Activated T-cell treated with anti-CD3 and anti-CD28 coated beads, Interleukin-2, amount 50 U/mL, for 72 hours (primary cell): Measurements from ENCODE around the gene ERVMER34-1. TPM values are rescaled to one million over a fixed set of nuclear protein-coding genes. Genes with fewer than 3 reads are reported as not detected.

Source experiments
- ATAC-seq, 2 donors: fragments of 150-1000 bp; cut with Tn5 transposase; replicated peaks in 1 of 2; 2 replicates each; pipeline ENCODE4 v1.10.0; 2021; ENCODE audit warnings: moderate library complexity in 2 of 2, mild to moderate bottlenecking in 1 of 2
- DNase-seq, 2 donors: peaks; one replicate each; pipeline ENCODE4 v3.0.0; 2021 to 2022; ENCODE audit warnings: mixed read lengths in 1 of 2
- H3K27ac Mint-ChIP-seq: one replicate; pipeline ENCODE4 v1.8.0; 2022; ENCODE audit warnings: mild to moderate bottlenecking, moderate library complexity, mixed read lengths
- H3K27me3 Mint-ChIP-seq: one replicate; pipeline ENCODE4 v1.8.0; 2022; ENCODE audit warnings: low read depth, mixed read lengths
- H3K36me3 Mint-ChIP-seq, 2 donors: one replicate each; pipeline ENCODE4 v1.8.0; 2022; ENCODE audit warnings: mixed read lengths in 2 of 2, mild to moderate bottlenecking in 1 of 2; ENCODE audit not compliant: insufficient read depth in 2 of 2
- H3K4me1 Mint-ChIP-seq: one replicate; pipeline ENCODE4 v1.8.0; 2022; ENCODE audit warnings: low read depth, mixed read lengths
- H3K4me3 Mint-ChIP-seq, 2 donors: one replicate each; pipeline ENCODE4 v1.8.0; 2022; ENCODE audit warnings: mild to moderate bottlenecking in 2 of 2, mixed read lengths in 2 of 2, moderate library complexity in 2 of 2
- H3K9me3 Mint-ChIP-seq, 2 donors: one replicate each; pipeline ENCODE4 v1.8.0; 2022; ENCODE audit warnings: mixed read lengths in 2 of 2
- total RNA-seq, 2 donors: library from RNA; stranded (reverse); gene quantifications; one replicate each; pipeline ENCODE4 v1.2.3, GENCODE V29; 2022

ERVMER34-1 gene
- total RNA-seq, 2 donors from 2014 or later = 0.09 TPM; not detected in 1

DNA sequence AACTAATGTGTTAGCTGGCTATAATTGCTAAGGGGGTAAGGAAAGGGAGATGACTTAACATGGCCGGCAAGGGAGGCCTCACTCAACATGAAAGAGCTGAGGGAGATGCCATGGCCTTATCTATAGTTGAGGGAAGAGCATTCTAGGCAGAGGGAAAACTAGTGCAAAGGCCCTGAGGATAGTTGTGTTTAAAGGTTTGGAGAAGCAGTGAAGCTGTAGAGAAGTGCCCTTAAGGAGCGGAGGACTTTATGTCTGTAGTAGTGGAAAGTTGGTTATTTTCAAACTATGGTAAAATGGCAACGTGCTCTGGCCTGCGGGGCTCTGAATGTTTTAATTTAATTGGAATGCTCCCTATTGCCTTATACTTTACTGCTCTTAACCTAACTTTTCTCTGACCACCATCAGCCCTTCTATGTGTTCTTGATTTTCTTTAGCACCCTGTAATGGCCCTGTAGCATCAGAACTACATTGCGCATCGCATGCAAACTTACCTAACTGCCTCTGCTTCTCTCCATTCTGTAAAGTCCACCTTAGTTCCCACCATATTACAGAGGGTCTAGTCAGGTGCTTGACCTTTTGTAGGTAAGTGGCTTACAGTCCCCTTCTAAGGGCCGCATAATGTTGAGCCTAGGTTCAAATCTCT lies 35.8 kb downstream of the ERVMER34-1 start:
- DNase-seq (no peak), ATAC-seq (no peak)
- no peaks in the 10 kb centered on the region for H3K27me3 Mint-ChIP-seq
- peak overlapping the region; percentile 97 for H3K27ac Mint-ChIP-seq
- H3K4me1 Mint-ChIP-seq = peaks cover 63% of the 10 kb centered on the region
- H3K9me3 Mint-ChIP-seq = no peaks in the 10 kb centered on the region
- H3K36me3 Mint-ChIP-seq = peaks cover 7 to 32% of the 10 kb centered on the region in 2 donors
- peak overlapping the region; percentile 94 to 97 for H3K4me3 Mint-ChIP-seq

DNA sequence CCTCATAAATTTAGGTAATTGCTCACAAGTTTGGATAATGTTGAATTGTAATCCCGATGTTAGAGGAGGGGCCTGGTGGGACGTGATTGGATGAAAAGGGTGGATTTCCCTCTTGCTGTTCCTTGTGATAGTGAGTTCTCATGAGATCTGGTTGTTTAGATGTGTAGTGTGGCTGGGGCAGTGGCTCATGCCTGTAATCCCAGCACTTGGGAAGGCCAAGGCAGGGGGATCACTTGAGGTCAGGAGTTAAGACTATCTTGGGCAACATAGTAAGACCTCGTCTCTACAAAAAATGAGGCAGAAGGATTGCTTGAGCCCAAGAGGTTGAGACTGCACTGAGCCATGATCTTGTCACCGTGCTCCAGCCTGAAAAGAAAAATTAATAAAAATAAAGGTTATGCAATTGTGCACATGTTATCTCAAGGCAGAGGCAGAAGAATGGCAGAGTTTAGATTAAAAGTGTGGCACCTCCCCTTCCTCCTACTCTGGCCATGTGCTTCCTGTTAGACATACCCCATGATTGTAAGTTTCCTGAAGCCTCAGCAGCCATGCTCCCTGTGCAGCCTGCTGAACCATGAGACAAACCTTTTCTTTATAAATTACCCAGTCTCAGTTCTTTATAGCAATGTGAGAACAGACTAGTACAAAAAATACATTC lies 36.5 kb downstream of the ERVMER34-1 start:
- Mint-ChIP-seq H3K27me3 (no peaks in the 10 kb centered on the region), H3K27ac (peak overlapping the region; percentile 97), H3K4me3 (peak overlapping the region; percentile 94 to 97), H3K9me3 (no peaks in the 10 kb centered on the region), H3K4me1 (peaks cover 60% of the 10 kb centered on the region), H3K36me3 (peaks cover 7 to 29% of the 10 kb centered on the region in 2 donors)
- ATAC-seq (no peak), DNase-seq (no peak)

DNA sequence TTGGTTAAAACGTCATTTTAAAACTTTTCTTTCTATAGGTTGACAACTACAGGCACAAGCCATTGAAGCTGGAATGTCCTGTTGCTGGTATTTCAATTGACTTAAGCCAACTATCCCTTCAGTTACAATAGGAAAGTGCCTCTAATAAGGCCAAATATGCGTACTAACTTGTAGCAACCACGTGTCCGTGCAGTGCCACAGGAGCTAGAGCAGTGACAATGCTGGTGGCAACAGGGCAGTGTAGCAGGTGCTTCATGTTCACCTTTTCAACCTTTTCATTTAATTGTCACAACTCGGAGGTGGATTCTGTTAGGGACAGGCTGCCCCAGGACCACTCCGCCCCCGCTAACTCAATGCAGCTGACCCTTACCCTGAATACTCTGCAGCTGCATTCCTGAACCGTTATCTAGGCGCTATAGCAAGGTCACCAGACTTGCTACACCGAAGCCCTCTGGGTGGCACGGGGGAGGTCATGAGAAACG lies 37.7 kb downstream of the ERVMER34-1 start:
- H3K4me1 Mint-ChIP-seq = peaks cover 60% of the 10 kb centered on the region
- peak overlapping the region; percentile 94 to 97 for H3K4me3 Mint-ChIP-seq
- no peaks in the 10 kb centered on the region for H3K27me3 Mint-ChIP-seq
- H3K36me3 Mint-ChIP-seq = peaks cover 7 to 26% of the 10 kb centered on the region in 2 donors
- H3K9me3 Mint-ChIP-seq = no peaks in the 10 kb centered on the region
- DNase-seq = no peak
- peak overlapping the region; percentile 97 for H3K27ac Mint-ChIP-seq
- no peak for ATAC-seq

DNA sequence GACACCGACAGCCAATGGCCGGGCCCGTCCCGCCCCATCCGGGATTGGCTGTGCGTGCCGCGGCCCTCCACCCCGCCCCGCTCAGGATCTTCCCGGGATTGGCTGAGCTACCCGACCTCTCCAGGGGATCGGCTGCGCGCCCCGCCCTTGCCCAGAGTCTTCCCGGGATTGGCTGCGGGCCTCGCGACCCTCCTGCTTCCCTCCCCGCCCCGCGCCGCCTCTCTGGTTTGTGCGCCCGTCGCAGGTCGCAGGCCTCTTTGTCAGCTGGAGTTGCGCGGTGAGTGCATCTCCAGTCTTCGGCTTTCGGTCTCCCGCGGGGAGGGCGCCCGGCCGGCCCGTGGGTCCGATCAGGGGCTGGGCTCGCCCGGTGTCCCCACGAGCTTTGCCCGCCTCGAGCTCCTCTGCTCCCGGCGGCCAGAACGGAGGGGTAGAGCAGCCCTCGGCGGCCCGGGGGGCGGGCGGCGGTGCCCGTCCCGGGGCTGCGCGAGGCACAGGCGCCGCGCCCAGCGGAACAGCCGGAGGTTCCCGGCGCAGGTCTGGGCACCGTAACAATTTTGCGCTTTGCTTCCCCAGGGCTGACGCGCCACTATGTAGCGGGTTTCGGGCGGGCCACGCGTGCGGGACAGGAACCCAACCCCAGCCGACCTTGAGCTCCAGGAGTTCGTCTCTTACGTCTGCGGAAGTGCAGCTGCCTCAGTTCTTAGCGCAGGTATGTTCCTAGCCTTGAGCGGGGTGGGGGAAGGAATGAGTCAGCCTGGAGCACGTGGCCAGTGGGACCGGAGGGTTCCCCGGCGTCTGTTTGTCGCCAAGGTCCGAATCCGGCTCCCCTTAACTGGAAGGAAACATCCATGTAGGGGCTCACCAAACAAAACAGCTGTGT lies 38.7 kb downstream of the ERVMER34-1 start:
- Mint-ChIP-seq H3K4me3 (peak overlapping the region; percentile 94 to 97), H3K27ac (peak overlapping the region; percentile 97), H3K27me3 (no peaks in the 10 kb centered on the region), H3K4me1 (peaks cover 56% of the 10 kb centered on the region), H3K36me3 (peaks cover 7 to 26% of the 10 kb centered on the region in 2 donors), H3K9me3 (no peaks in the 10 kb centered on the region)
- DNase-seq (peak; percentile 97 to 98), ATAC-seq (peak; percentile 93)

DNA sequence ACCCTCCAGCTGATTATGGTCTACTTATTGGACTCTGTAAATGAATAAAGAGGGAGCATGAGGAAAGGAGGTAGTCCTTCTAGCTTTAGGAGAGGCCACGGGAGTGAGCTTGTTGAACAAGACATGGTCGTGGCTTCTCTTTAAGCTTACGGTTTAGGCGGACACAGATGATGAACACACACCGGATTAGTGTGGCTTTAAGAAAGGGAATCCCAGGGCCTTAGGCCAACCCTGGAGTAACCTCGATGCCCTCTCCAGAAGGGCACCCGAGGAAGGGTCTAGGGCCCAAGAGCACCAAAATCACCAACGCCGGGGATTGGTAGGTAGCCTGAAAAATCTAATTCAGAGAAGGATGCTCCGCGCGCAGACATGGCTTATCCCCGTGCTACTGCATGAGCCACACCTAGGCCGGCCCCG lies 39.4 kb downstream of the ERVMER34-1 start:
- no peak overlapping the region for H3K27ac Mint-ChIP-seq
- H3K36me3 Mint-ChIP-seq = peaks cover 7 to 26% of the 10 kb centered on the region in 2 donors
- peak overlapping the region; percentile 78 to 81 for H3K4me3 Mint-ChIP-seq
- H3K4me1 Mint-ChIP-seq = peaks cover 55% of the 10 kb centered on the region
- H3K27me3 Mint-ChIP-seq = no peaks in the 10 kb centered on the region
- no peaks in the 10 kb centered on the region for H3K9me3 Mint-ChIP-seq
- ATAC-seq (peak; percentile 0 to 4), DNase-seq (no peak)

DNA sequence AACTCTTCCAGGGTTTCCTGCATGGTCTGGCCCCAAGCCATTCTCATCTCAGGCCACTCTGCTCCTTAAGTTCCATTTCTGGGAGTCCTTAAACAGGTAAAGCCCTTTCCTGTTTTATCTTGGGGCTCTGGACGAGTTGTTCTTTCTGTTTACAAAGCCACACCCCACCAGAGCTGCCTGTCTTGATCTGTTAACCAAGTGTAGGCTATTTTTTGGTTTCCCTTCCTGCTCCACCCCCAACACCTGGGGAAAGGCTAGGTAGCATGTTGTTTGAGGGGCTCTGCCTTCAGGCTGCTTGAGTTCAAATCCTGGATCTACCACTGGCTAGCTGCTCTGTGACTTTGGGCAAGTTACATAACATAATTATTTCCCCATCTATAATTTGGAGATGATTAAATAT lies 40.0 kb downstream of the ERVMER34-1 start:
- DNase-seq = no peak
- peaks cover 7 to 23% of the 10 kb centered on the region in 2 donors for H3K36me3 Mint-ChIP-seq
- no peak overlapping the region for H3K27ac Mint-ChIP-seq
- peaks cover 50% of the 10 kb centered on the region for H3K4me1 Mint-ChIP-seq
- no peaks in the 10 kb centered on the region for H3K9me3 Mint-ChIP-seq
- ATAC-seq = no peak
- peak overlapping the region; percentile 78 to 81 for H3K4me3 Mint-ChIP-seq
- H3K27me3 Mint-ChIP-seq = no peaks in the 10 kb centered on the region

DNA sequence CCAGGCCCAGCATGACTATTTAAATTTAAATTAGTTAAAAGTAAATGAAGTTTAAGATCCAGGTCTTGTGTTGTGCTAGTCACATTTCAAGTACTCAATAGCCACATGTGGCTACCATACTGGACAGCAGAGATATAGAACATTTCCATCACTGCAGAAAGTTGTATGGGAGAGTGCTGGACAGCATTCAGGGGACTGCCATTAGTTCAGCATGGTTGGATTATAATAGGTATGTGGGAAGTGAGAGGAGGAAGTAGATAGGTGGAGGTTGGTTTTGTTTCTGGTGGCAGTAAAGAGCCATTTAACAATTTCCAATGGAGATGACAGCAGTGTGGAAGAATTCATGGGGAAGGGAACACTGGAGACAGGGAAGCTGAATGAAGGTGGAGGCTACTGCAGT lies 42.1 kb downstream of the ERVMER34-1 start:
- H3K4me1 Mint-ChIP-seq = peaks cover 29% of the 10 kb centered on the region
- H3K27me3 Mint-ChIP-seq = no peaks in the 10 kb centered on the region
- no peak overlapping the region for H3K27ac Mint-ChIP-seq
- DNase-seq = no peak
- H3K9me3 Mint-ChIP-seq = no peaks in the 10 kb centered on the region
- peaks cover 2 to 8% of the 10 kb centered on the region in 2 donors for H3K36me3 Mint-ChIP-seq
- no peak for ATAC-seq
- H3K4me3 Mint-ChIP-seq = no peak overlapping the region

DNA sequence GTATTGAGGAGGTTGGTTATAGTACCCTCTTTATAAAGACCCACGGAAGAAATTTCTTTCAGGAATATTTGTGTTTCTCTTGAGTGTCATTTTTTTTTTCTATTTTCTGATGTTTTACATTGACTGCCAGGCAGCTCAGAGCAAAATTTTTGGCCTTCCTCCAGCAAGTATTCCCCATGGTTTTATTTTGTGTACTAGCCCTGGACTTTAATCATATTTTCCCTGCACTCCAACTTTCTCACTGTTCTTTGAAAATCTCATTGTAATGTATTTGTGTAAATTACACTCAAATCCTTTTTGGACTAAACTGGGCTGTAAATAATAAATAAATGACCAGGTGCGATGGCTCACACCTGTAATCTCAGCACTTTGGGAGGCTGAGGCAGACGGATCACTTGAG lies 46.6 kb downstream of the ERVMER34-1 start:
- H3K4me1 Mint-ChIP-seq = no peaks in the 10 kb centered on the region
- no peak overlapping the region for H3K4me3 Mint-ChIP-seq
- H3K9me3 Mint-ChIP-seq = no peaks in the 10 kb centered on the region
- ATAC-seq (no peak), DNase-seq (no peak)
- H3K27me3 Mint-ChIP-seq = no peaks in the 10 kb centered on the region
- H3K36me3 Mint-ChIP-seq = no peaks in the 10 kb centered on the region
- no peak overlapping the region for H3K27ac Mint-ChIP-seq

DNA sequence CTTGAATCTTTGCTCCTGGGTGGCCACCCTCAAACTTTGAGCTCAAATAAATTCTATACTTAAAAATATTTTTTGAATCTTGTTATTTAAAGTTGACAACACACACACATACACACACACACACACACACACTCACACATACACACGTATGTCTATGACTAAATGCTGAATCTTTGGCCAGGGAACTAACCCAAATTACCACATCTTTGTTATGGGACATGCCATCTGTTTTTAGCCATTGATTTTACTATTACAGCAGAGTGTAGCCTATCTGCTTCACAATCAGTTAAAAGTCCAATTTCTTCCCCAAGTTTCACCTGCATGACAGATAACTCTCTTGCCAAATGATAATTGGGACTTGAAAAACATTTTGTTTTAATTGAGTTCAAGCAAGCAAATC lies 47.1 kb downstream of the ERVMER34-1 start:
- Mint-ChIP-seq H3K9me3 (no peaks in the 10 kb centered on the region), H3K36me3 (no peaks in the 10 kb centered on the region), H3K4me3 (no peak overlapping the region), H3K27ac (no peak overlapping the region), H3K27me3 (no peaks in the 10 kb centered on the region), H3K4me1 (no peaks in the 10 kb centered on the region)
- DNase-seq (no peak), ATAC-seq (no peak)

DNA sequence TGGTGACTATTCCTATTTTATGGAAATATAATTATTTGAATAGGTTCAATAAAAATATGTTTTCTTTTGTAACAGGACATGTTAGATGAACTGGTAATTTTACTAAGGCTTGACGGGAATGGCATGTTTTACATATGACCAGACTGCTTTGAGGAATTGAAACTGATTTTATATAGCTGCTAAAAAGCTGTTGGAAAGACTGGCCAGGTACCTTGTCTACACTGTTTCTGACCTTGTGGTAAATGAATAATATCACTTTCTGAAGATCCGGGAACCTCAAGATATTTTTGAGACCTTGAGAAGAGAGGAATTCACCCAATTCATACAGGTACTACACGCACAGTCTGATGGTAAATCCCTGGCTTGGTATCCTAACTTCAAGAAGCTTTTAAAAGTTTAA lies 50.0 kb downstream of the ERVMER34-1 start:
- Mint-ChIP-seq H3K9me3 (no peaks in the 10 kb centered on the region), H3K4me1 (no peaks in the 10 kb centered on the region), H3K36me3 (no peaks in the 10 kb centered on the region), H3K27me3 (no peaks in the 10 kb centered on the region), H3K27ac (no peak overlapping the region), H3K4me3 (no peak overlapping the region)
- no peak for DNase-seq
- ATAC-seq = no peak

DNA sequence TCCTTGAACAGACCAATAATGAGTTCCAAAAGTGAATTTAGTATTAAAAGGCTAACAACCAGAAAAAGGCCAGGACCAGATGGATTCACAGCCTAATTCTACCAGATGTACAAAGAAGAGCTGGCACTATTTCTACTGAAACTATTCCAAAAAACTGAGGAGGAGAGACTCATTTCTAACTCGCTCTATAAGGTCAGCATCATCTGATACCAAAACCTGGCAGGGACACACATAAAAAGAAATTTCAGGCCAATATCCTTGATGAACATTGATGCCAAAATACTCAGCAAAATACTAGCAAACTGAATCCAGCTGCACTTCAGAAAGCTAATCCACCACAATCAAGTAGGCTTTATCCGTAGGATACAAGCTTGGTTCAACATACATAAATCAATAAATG lies 56.3 kb downstream of the ERVMER34-1 start:
- Mint-ChIP-seq H3K9me3 (peaks cover 8% of the 10 kb centered on the region in 2 donors), H3K27ac (no peak overlapping the region), H3K36me3 (peaks cover 9 to 14% of the 10 kb centered on the region in 2 donors), H3K27me3 (peaks cover 8% of the 10 kb centered on the region), H3K4me3 (no peak overlapping the region), H3K4me1 (no peaks in the 10 kb centered on the region)
- no peak for ATAC-seq
- DNase-seq = no peak

DNA sequence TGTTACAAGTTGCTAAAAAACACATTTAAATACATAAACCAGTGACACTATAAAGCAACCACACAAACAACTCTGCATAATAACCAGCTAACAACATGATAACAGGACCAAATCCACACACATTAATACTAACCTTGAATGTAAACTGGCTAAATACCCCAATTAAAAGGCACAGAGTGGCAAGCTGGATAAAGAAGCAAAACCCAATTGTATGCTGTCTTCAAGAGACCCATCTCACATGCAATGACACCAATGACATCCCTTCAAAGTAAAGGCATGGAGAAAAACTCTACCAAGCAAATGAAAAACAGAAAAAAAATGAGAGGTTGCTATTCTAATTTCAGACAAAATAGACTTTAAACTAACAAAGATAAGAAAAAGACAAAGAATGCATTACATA lies 57.7 kb downstream of the ERVMER34-1 start:
- Mint-ChIP-seq H3K9me3 (peaks cover 8% of the 10 kb centered on the region in 2 donors), H3K36me3 (peaks cover 9 to 14% of the 10 kb centered on the region in 2 donors), H3K4me3 (no peak overlapping the region), H3K27ac (no peak overlapping the region), H3K4me1 (no peaks in the 10 kb centered on the region), H3K27me3 (peaks cover 8% of the 10 kb centered on the region)
- ATAC-seq (no peak), DNase-seq (no peak)
